Esophagus squamous epithelium (tissue), 4 donors: ENCODE data around the gene EDAR.

Experiments
- CTCF ChIP-seq, 6 experiments: fragments of 450-650 bp in 4 of 6; fragments of 200-600 bp in 2 of 6; sonication (generic) in 2 of 6; IDR thresholded peaks; one replicate each; pipeline ENCODE4 v1.5.1; 2016 to 2019; ENCODE audit warnings: antibody characterized with exemption in 6 of 6, mild to moderate bottlenecking in 4 of 6, moderate library complexity in 4 of 6
- POLR2A ChIP-seq, 4 donors: fragments of 450-650 bp; IDR thresholded peaks; one replicate each; pipeline ENCODE4 v1.6.1; 2017; ENCODE audit warnings: antibody characterized with exemption in 4 of 4, mild to moderate bottlenecking in 4 of 4, moderate library complexity in 3 of 4

GRCh38 chr2:108920686-108921085 is 68.3 kb downstream of the EDAR start:
- TF ChIP-seq CTCF (IDR thresholded peaks at IDR 0.05) (no peak), POLR2A (IDR thresholded peaks at IDR 0.05) (no peak)
